ENCODE results near the gene URB2. TPM values are rescaled to one million over a fixed set of nuclear protein-coding genes. Genes with fewer than 3 reads are reported as not detected.
A peak's percentile ranks its signal among the peaks of the same experiment; 100 is the strongest.

Gene URB2
- total and polyA plus RNA-seq, 2 of the 13 experiments (the other 11 are each of a cell fraction or from before 2014, with no cell fraction given), result 4.0 to 17.6 TPM

DNA sequence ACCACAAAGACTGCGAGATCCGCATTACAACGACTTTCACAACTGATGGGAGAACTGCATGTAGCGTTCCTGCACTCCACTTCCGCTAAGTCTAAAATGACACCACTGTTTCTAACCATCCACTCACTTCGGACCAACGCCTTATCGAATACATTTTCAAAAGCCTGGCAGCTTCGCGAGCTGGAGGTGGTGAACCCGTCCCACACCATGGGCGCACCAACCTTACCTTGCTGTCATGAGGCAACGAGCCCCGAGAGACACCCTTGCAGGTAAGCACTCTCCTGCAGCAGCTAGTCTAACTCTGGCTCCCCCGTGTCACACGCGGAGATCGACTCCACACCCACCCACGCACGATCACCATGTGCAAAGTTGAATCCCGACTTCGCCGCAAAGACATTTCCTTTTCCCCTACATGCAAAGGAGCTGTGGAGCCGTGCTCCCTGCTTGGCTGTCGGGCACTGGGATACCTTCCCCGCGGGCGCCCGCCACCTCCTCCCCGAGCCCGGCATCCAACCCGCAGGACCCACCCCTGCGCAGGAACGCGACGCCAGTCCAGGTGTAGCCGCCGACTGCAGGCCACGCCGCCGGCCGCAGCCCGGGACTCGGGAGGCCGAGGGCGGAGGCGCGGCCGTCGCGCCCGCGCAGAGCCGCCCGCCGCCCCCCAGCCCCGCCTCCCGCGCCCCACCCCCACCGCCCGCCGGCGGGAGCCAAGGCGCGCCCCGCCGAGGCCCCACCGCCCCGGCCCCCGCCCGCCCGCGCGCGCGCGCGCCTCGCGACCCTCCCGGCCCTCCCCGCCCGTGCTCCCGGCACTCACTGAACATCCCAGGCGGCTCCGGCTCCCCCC, 754 bp upstream of the URB2 start (continued):
- no peak for TF ChIP-seq USF2 (IDR thresholded peaks at IDR 0.05; ENCODE audit: low read depth, low read length)
- no peak for TF ChIP-seq USF2 (CRISPR knock-in tag; IDR thresholded peaks at IDR 0.05; ENCODE audit: borderline replicate concordance)
- TF ChIP-seq RFX5 (IDR thresholded peaks at IDR 0.05; ENCODE audit: low read depth, low read length), result no peak
- TF ChIP-seq PHF20 (CRISPR knock-in tag; IDR thresholded peaks at IDR 0.05), result peak; percentile 36; the same call in 1 of the 2 replicates
- peak; percentile 52 for TF ChIP-seq SALL1 (CRISPR knock-in tag; IDR thresholded peaks at IDR 0.05)
- TF ChIP-seq, protein P1, sequence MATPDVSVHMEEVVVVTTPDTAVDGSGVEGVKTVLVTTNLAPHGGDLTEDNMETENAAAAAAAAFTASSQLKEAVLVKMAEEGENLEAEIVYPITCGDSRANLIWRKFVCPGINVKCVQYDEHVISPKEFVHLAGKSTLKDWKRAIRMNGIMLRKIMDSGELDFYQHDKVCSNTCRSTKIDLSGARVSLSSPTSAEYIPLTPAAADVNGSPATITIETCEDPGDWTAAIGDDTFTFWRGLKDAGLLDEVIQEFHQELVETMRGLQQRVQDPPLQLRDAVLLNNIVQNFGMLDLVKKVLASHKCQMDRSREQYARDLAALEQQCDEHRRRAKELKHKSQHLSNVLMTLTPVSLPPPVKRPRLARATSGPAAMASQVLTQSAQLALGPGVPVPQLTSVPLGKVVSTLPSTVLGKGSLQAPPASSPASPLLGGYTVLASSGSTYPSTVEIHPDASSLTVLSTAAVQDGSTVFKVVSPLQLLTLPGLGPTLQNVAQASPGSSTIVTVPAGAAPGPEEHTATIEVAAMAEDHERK (CRISPR knock-in tag; IDR thresholded peaks at IDR 0.05; ENCODE audit: low read depth), result no peak
- no peak for TF ChIP-seq ZFAT (CRISPR knock-in tag; conservative IDR thresholded peaks at IDR 0.05)
- no peak for TF ChIP-seq ZNF367 (CRISPR knock-in tag; IDR thresholded peaks at IDR 0.05; ENCODE audit: borderline replicate concordance)
- TF ChIP-seq RXRA (CRISPR knock-in tag; IDR thresholded peaks at IDR 0.05), result peak; percentile 45; the same call in 1 of the 2 replicates
- TF ChIP-seq HNF4G (IDR thresholded peaks at IDR 0.05; ENCODE audit: borderline replicate concordance, low read depth, low read length), result no peak
- 0 out of 2 replicates have a peak, but pooled peaks have one; percentile 8 for TF ChIP-seq HNF4G (CRISPR knock-in tag; IDR thresholded peaks at IDR 0.05; ENCODE audit: borderline replicate concordance, low read depth)
- TF ChIP-seq ZNF652 (CRISPR knock-in tag; IDR thresholded peaks at IDR 0.05; ENCODE audit: borderline replicate concordance, low read depth), result no peak
- TF ChIP-seq ZNF280D (CRISPR knock-in tag; IDR thresholded peaks at IDR 0.05), result 0 out of 2 replicates have a peak, but pooled peaks have one; percentile 38
- TF ChIP-seq ZNF644 (CRISPR knock-in tag; IDR thresholded peaks at IDR 0.05; ENCODE audit: low read depth), result no peak
- 0 out of 2 replicates have a peak, but pooled peaks have one; percentile 63 for TF ChIP-seq ZNF891 (CRISPR knock-in tag; IDR thresholded peaks at IDR 0.05)
- TF ChIP-seq MNT (IDR thresholded peaks at IDR 0.05), result no peak
- no peak for TF ChIP-seq IRX3 (CRISPR knock-in tag; IDR thresholded peaks at IDR 0.05; ENCODE audit: borderline replicate concordance, low read depth)
- no peak for TF ChIP-seq SNRNP70 (IDR thresholded peaks at IDR 0.05; ENCODE audit: low read depth, low read length)
- TF ChIP-seq HHEX (CRISPR knock-in tag; IDR thresholded peaks at IDR 0.05), result no peak
- TF ChIP-seq NR0B2 (CRISPR knock-in tag; IDR thresholded peaks at IDR 0.05), result 0 out of 2 replicates have a peak, but pooled peaks have one; percentile 54
- no peak for TF ChIP-seq ZFP90 (CRISPR knock-in tag; IDR thresholded peaks at IDR 0.05; ENCODE audit: borderline replicate concordance)
